Measurements from ENCODE around the gene ATP6AP1.

ATP6AP1 gene

GRCh38 chrX:154380153-154380552, 48.3 kb upstream of the ATP6AP1 start:
- no peaks in the 10 kb centered on the region for H3K9me3 ChIP-seq (ENCODE audit: control insufficient read depth, insufficient read depth, low read depth, low read length)
- 0 out of 2 replicates have a peak, but pooled peaks cover 3% of the 10 kb centered on the region for H3K4me1 ChIP-seq (ENCODE audit: control insufficient read depth, insufficient read depth, low read length)
- CTCF ChIA-PET, result no interaction called here
- peak overlapping the region; percentile 73 for H3K4me3 ChIP-seq (ENCODE audit: low read depth, low read length)
- 0 out of 2 replicates have a peak overlapping the region, but pooled peaks have one; percentile 91 for H3K27ac ChIP-seq (ENCODE audit: extremely low read depth, low read depth, low read length)
- POLR2A ChIA-PET, result interaction anchor here (1.7 to 2.7 kb wide), 2 partner anchors 10 to 18 kb away, joined by 13 to 48 read pairs; partner anchors contain the start of gene RPL10
- TF ChIP-seq ZBTB6 (tag by site-specific recombination; IDR thresholded peaks at IDR 0.05) (no peak), ZNF776 (tag by site-specific recombination; IDR thresholded peaks at IDR 0.05; ENCODE audit: borderline replicate concordance) (no peak), ZBTB44 (tag by site-specific recombination; IDR thresholded peaks at IDR 0.05) (no peak), BCL6B (tag by site-specific recombination; IDR thresholded peaks at IDR 0.05) (no peak), ZNF76 (tag by site-specific recombination; IDR thresholded peaks at IDR 0.05; ENCODE audit: borderline replicate concordance, low read depth) (no peak), ZNF513 (tag by site-specific recombination; IDR thresholded peaks at IDR 0.05) (no peak), ZNF549 (tag by site-specific recombination; IDR thresholded peaks at IDR 0.05) (no peak), ZNF621 (tag by site-specific recombination; IDR thresholded peaks at IDR 0.05) (no peak), GLIS1 (tag by site-specific recombination; IDR thresholded peaks at IDR 0.05) (peak; percentile 50; the same call in 1 of the 2 replicates)
- H3K36me3 ChIP-seq (ENCODE audit: control insufficient read depth in 2 of 2, insufficient read depth in 1 of 2, low read length in 2 of 2), result peaks cover 0 to 22% of the 10 kb centered on the region in 2 experiments; a peak in 2 of 3 replicates

GRCh38 chrX:154380787-154381186, 47.7 kb upstream of the ATP6AP1 start:
- 0 out of 2 replicates have a peak, but pooled peaks cover 3% of the 10 kb centered on the region for H3K4me1 ChIP-seq (ENCODE audit: control insufficient read depth, insufficient read depth, low read length)
- H3K4me3 ChIP-seq (ENCODE audit: low read depth, low read length), result peak overlapping the region; percentile 73; the same call in 1 of the 2 replicates
- ChIA-PET POLR2A (interaction anchor here (2.7 kb wide), 1 partner anchor 11 kb away, joined by 48 read pairs; no protein-coding TSS in a partner anchor), CTCF (no interaction called here)
- TF ChIP-seq ZBTB11 (tag by site-specific recombination; conservative IDR thresholded peaks at IDR 0.05; ENCODE audit: low read depth), result no peak
- peak; percentile 82 for TF ChIP-seq ZNF513 (tag by site-specific recombination; IDR thresholded peaks at IDR 0.05)
- no peak for TF ChIP-seq KLF7 (tag by site-specific recombination; IDR thresholded peaks at IDR 0.05; ENCODE audit: borderline replicate concordance)
- no peak for TF ChIP-seq ZEB2 (tag by site-specific recombination; IDR thresholded peaks at IDR 0.05)
- TF ChIP-seq ZNF76 (tag by site-specific recombination; IDR thresholded peaks at IDR 0.05; ENCODE audit: borderline replicate concordance, low read depth), result no peak
- no peak for TF ChIP-seq ZNF768 (tag by site-specific recombination; IDR thresholded peaks at IDR 0.05)
- H3K9me3 ChIP-seq (ENCODE audit: control insufficient read depth, insufficient read depth, low read depth, low read length), result no peaks in the 10 kb centered on the region
- peaks cover 0 to 22% of the 10 kb centered on the region in 2 experiments; a peak in 2 of 3 replicates for H3K36me3 ChIP-seq (ENCODE audit: control insufficient read depth in 2 of 2, insufficient read depth in 1 of 2, low read length in 2 of 2)
- no peak overlapping the region for H3K27ac ChIP-seq (ENCODE audit: extremely low read depth, low read depth, low read length)
